Activated CD8-positive, alpha-beta T cell treated with anti-CD3 and anti-CD28 coated beads, Interleukin-2, amount 10 ng/mL, durations not matched to agents 7 days and 5 days (primary cell): Measurements from ENCODE around the gene DTHD1. TPM values are rescaled to one million over a fixed set of nuclear protein-coding genes. Genes with fewer than 3 reads are reported as not detected.

ENCODE experiments used
- ATAC-seq: fragments of 150-1000 bp; cut with Tn5 transposase; one replicate; pipeline ENCODE4 v1.10.0; 2021; ENCODE audit warnings: moderate library complexity
- CTCF ChIA-PET: fragments of 350-600 bp; sonication (Branson Sonifier 250); formaldehyde crosslinking; loops from one replicate; lab custom pipeline; 2021; ENCODE audit warnings: antibody characterized with exemption; lab: Charles Lee
- POLR2A ChIA-PET: fragments of 350-600 bp; sonication (Branson Sonifier 250); formaldehyde crosslinking; loops from one replicate; lab custom pipeline; 2021; ENCODE audit warnings: antibody characterized with exemption; lab: Charles Lee
- DNase-seq: peaks from one replicate; pipeline ENCODE4 v3.0.0-alpha.2; 2020
- H3K27ac Mint-ChIP-seq: one replicate; pipeline ENCODE4 v1.8.0; 2021; ENCODE audit warnings: mild to moderate bottlenecking, mixed read lengths
- H3K27me3 Mint-ChIP-seq: one replicate; pipeline ENCODE4 v1.8.0; 2021; ENCODE audit warnings: low read depth, mixed read lengths
- H3K36me3 Mint-ChIP-seq: one replicate; pipeline ENCODE4 v1.8.0; 2021; ENCODE audit warnings: low read depth, mixed read lengths
- H3K4me1 Mint-ChIP-seq: one replicate; pipeline ENCODE4 v1.8.0; 2021; ENCODE audit warnings: low read depth, mixed read lengths
- H3K4me3 Mint-ChIP-seq: one replicate; pipeline ENCODE4 v1.8.0; 2021; ENCODE audit warnings: mild to moderate bottlenecking, mixed read lengths
- H3K9me3 Mint-ChIP-seq: one replicate; pipeline ENCODE4 v1.8.0; 2022; ENCODE audit warnings: mixed read lengths; ENCODE audit not compliant: insufficient read depth
- total RNA-seq, 2 experiments: library from RNA; stranded (reverse); gene quantifications; one replicate each; pipeline ENCODE4 v1.2.3, GENCODE V29; 2021

The DTHD1 gene
- total RNA-seq, 2 experiments from 2014 or later = 0.26 TPM

DNA sequence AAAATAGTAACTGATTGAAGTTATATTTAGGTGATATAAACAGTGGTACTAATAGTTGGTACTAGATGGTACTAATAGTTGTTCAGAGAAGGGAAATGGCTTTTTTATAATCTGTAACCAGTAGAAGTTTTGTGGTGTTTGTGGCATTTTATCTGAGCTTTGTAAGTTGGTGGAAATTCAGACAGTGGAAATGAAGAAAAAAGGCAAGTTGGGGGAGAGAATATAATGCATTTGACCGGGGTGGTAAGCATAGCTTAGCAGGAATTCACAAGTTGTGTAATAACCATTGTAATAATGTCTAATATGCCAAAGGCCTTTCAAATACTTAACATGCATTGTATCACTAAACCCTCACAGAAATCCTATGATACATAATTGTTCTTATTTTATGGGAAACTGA is 36.3 kb downstream of the DTHD1 start:
- no peak overlapping the region for H3K4me3 Mint-ChIP-seq
- ChIA-PET POLR2A (interaction anchor here (1.8 kb wide), 1 partner anchor 73 kb away, joined by 5 read pairs; the partner anchor contains the start of gene ARAP2), CTCF (interaction anchor here (0.7 to 1.9 kb wide), 5 partner anchors 12 to 82 kb away, joined by 3 to 7 read pairs (median 3); partner anchors contain the start of gene ARAP2)
- H3K4me1 Mint-ChIP-seq = peaks cover 46% of the 10 kb centered on the region
- H3K9me3 Mint-ChIP-seq = no peaks in the 10 kb centered on the region
- DNase-seq (no peak), ATAC-seq (no peak)
- no peaks in the 10 kb centered on the region for H3K27me3 Mint-ChIP-seq
- H3K27ac Mint-ChIP-seq = no peak overlapping the region
- H3K36me3 Mint-ChIP-seq = peaks cover 9% of the 10 kb centered on the region

GRCh38 chr4:36320117-36320896 is 38.9 kb downstream of the DTHD1 start:
- Mint-ChIP-seq H3K36me3 (peaks cover 9% of the 10 kb centered on the region), H3K9me3 (no peaks in the 10 kb centered on the region), H3K27ac (no peak overlapping the region), H3K4me3 (no peak overlapping the region), H3K27me3 (no peaks in the 10 kb centered on the region), H3K4me1 (peaks cover 70% of the 10 kb centered on the region)
- no peak for ATAC-seq
- DNase-seq = no peak
- ChIA-PET POLR2A (no interaction called here), CTCF (interaction anchor here (1.4 kb wide), 1 partner anchor 9 kb away, joined by 4 read pairs; no protein-coding TSS in a partner anchor)

DNA sequence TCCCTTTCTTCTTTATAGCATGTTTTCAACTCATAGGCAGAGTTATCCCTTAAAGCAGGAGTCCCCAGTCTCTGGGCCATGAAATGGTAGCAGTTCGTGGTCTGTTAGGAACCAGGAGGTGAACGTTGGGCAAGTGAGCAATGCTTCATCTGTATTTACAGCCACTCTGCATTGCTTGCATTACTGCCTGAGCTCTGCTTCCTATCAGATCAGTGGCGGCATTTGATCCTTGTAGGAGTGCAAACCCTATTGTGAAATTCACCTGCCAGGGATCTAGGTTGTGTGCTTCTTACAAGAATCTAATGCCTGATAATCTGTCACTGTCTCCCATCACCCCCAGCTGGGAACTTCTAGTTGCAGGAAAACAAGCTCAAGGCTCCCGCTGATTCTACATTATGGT is 39.8 kb downstream of the DTHD1 start:
- Mint-ChIP-seq H3K27ac (peak overlapping the region; percentile 8), H3K27me3 (no peaks in the 10 kb centered on the region), H3K4me3 (no peak overlapping the region), H3K4me1 (peaks cover 77% of the 10 kb centered on the region), H3K36me3 (peaks cover 9% of the 10 kb centered on the region), H3K9me3 (no peaks in the 10 kb centered on the region)
- ChIA-PET POLR2A (interaction anchor here (1.4 kb wide), 1 partner anchor 35 kb away, joined by 5 read pairs; no protein-coding TSS in a partner anchor), CTCF (interaction anchor here (1.4 kb wide), 1 partner anchor 10 kb away, joined by 4 read pairs; no protein-coding TSS in a partner anchor)
- DNase-seq = no peak
- ATAC-seq = no peak

DNA sequence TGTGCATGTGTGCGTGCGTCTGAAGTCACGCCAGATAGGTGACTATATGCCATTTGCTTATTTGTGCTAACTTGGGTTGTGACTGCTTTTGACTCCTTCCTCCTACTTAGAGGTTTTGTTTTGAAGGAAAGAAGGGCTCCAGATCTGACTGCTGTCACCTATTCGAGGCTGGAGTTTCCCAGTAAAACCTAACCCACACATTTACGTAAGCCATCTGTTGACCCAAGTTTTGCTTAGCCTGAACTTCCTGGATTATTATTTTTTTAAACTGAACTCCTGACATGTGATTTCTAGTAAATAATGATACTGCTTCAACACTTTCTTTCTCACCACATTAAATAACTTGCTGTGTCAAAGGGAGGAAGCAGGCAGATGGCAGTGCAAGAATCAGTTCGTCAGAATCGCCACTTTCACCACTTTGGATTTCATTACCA is 41.5 kb downstream of the DTHD1 start:
- peak overlapping the region; percentile 58 for H3K4me3 Mint-ChIP-seq
- peak overlapping the region; percentile 85 for H3K27ac Mint-ChIP-seq
- peak; percentile 68 for DNase-seq
- ChIA-PET CTCF (no interaction called here), POLR2A (no interaction called here)
- H3K4me1 Mint-ChIP-seq = peaks cover 74% of the 10 kb centered on the region
- ATAC-seq = peak; percentile 83
- no peaks in the 10 kb centered on the region for H3K27me3 Mint-ChIP-seq
- no peaks in the 10 kb centered on the region for H3K9me3 Mint-ChIP-seq
- H3K36me3 Mint-ChIP-seq = peaks cover 9% of the 10 kb centered on the region

DNA sequence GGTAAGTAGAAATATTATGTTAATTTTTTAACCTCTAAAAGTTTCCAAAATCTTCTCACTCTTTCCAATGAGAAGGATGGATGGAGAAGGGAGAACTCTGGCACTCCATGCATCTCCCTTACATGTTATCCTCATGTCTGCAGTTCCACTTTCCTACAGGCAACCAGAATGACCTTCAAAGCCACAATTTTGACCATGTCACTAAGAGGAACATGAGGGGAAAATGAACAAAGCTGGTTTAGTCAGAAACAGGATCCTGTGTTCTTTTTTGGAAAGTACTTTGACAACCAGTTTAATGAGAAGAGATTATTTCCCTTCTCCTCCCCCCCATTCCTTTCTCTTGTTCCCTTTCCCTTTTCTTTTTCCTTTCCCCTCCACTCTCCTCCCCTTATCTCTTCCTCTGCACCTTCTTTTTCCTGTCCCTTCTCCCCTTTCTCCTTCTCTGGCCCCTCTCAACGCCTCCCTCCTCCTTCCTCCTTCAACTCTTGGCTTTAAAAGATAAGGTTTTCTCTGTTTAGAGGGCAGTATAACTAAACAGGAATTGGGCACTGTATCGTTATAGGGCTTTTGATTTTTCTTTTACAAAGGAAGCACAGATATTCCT is 42.5 kb downstream of the DTHD1 start:
- Mint-ChIP-seq H3K4me1 (peaks cover 67% of the 10 kb centered on the region), H3K36me3 (peaks cover 7% of the 10 kb centered on the region), H3K4me3 (no peak overlapping the region), H3K27ac (peak overlapping the region; percentile 47), H3K27me3 (no peaks in the 10 kb centered on the region), H3K9me3 (no peaks in the 10 kb centered on the region)
- ChIA-PET POLR2A (interaction anchor here (2.6 kb wide), 1 partner anchor 80 kb away, joined by 21 read pairs; the partner anchor contains the start of gene ARAP2), CTCF (interaction anchor here (0.6 kb wide), 1 partner anchor 9 kb away, joined by 3 read pairs; no protein-coding TSS in a partner anchor)
- ATAC-seq = no peak
- DNase-seq = no peak

DNA sequence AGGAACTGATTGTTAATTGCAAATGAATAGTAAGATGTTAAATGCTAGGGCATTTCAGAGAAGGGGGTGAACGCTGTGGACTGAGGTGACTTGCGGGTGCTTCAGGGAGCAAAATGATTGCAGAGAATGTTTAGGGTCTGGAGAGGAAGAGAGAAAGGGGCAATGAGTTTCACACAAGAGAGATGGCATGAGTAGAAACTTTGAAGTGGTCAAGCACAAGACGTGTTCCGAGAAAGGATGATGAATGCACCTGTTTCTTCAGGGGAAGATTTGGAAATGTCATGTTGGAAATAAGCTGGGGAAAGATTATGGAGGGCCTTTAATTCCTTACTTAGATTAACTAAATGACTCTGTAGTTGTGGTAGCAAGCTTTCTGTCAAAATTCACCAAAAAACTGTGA is 43.4 kb downstream of the DTHD1 start:
- ATAC-seq (no peak), DNase-seq (no peak)
- ChIA-PET CTCF (interaction anchor here (0.8 to 1.9 kb wide), 15 partner anchors 9 to 119 kb away, joined by 3 to 12 read pairs (median 4); partner anchors contain the start of gene ARAP2), POLR2A (interaction anchor here (1.2 to 2.6 kb wide), 3 partner anchors 56 to 81 kb away, joined by 3 to 21 read pairs (median 4); partner anchors contain the start of gene ARAP2)
- H3K9me3 Mint-ChIP-seq = no peaks in the 10 kb centered on the region
- peaks cover 65% of the 10 kb centered on the region for H3K4me1 Mint-ChIP-seq
- no peak overlapping the region for H3K4me3 Mint-ChIP-seq
- no peaks in the 10 kb centered on the region for H3K27me3 Mint-ChIP-seq
- H3K36me3 Mint-ChIP-seq = peaks cover 7% of the 10 kb centered on the region
- peak overlapping the region; percentile 27 for H3K27ac Mint-ChIP-seq

- CTCF ChIA-PET = interaction anchor here (0.8 to 1.9 kb wide), 18 partner anchors 8 to 120 kb away, joined by 3 to 12 read pairs (median 4); partner anchors contain the start of gene ARAP2
- ATAC-seq (peak; percentile 32), DNase-seq (no peak)
- Mint-ChIP-seq H3K27ac (peak overlapping the region; percentile 5), H3K27me3 (no peaks in the 10 kb centered on the region), H3K4me1 (peaks cover 60% of the 10 kb centered on the region), H3K9me3 (no peaks in the 10 kb centered on the region), H3K4me3 (no peak overlapping the region), H3K36me3 (peaks cover 7% of the 10 kb centered on the region)
- POLR2A ChIA-PET = interaction anchor here (1.2 to 2.6 kb wide), 4 partner anchors 40 to 82 kb away, joined by 3 to 21 read pairs (median 5); partner anchors contain the start of gene ARAP2
These were observed 44.1 kb downstream of the DTHD1 start for GRCh38 chr4:36325499-36325898.

GRCh38 chr4:36325926-36326325 is 44.5 kb downstream of the DTHD1 start:
- ATAC-seq = no peak
- H3K4me3 Mint-ChIP-seq = no peak overlapping the region
- no peaks in the 10 kb centered on the region for H3K27me3 Mint-ChIP-seq
- ChIA-PET POLR2A (interaction anchor here (1.2 to 2.6 kb wide), 4 partner anchors 40 to 82 kb away, joined by 3 to 21 read pairs (median 5); partner anchors contain the start of gene ARAP2), CTCF (interaction anchor here (0.8 to 1.9 kb wide), 13 partner anchors 8 to 121 kb away, joined by 3 to 12 read pairs (median 4); partner anchors contain the start of gene ARAP2)
- H3K36me3 Mint-ChIP-seq = peaks cover 6% of the 10 kb centered on the region
- H3K27ac Mint-ChIP-seq = no peak overlapping the region
- DNase-seq = no peak
- no peaks in the 10 kb centered on the region for H3K9me3 Mint-ChIP-seq
- peaks cover 55% of the 10 kb centered on the region for H3K4me1 Mint-ChIP-seq

DNA sequence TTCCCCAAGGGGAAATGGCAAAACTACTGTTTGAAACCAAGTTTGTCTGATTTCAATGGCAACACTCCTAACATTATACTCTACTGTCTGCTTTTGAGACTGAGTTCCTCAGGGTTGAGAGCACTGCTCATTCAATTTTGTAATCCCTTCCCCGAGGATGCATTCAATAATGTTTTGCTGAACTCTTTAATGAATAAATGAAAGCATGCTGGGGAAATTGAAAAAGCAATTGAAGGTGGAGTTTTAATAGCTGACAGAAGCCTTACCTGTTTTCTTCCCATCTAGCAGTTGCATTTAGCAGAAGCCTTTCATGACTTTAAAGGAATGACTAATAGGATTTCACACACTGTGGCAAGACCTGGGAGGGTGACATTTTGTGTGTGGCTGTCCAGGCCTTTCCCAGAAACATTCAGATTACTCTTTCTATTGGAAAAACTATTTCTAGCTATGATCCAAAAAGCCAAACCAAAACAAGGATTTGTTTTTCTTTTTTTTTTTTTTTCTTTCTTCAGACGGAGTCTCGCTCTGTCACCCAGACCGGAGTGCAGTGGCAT is 45.1 kb downstream of the DTHD1 start:
- Mint-ChIP-seq H3K36me3 (peaks cover 3% of the 10 kb centered on the region), H3K4me3 (no peak overlapping the region), H3K27ac (no peak overlapping the region), H3K9me3 (no peaks in the 10 kb centered on the region), H3K4me1 (peaks cover 51% of the 10 kb centered on the region), H3K27me3 (no peaks in the 10 kb centered on the region)
- ChIA-PET POLR2A (interaction anchor here (1.1 kb wide), 1 partner anchor 83 kb away, joined by 3 read pairs; no protein-coding TSS in a partner anchor), CTCF (interaction anchor here (0.7 to 1.9 kb wide), 3 partner anchors 7 to 74 kb away, joined by 3 to 6 read pairs (median 4); no protein-coding TSS in a partner anchor)
- ATAC-seq = no peak
- no peak for DNase-seq

- DNase-seq = no peak
- no peak overlapping the region for H3K27ac Mint-ChIP-seq
- no peaks in the 10 kb centered on the region for H3K27me3 Mint-ChIP-seq
- CTCF ChIA-PET = interaction anchor here (1.3 to 1.5 kb wide), 2 partner anchors 21 to 73 kb away, joined by 3 to 6 read pairs; no protein-coding TSS in a partner anchor
- ATAC-seq = no peak
- H3K36me3 Mint-ChIP-seq = peaks cover 3% of the 10 kb centered on the region
- peaks cover 45% of the 10 kb centered on the region for H3K4me1 Mint-ChIP-seq
- POLR2A ChIA-PET = interaction anchor here (1.1 kb wide), 1 partner anchor 84 kb away, joined by 3 read pairs; no protein-coding TSS in a partner anchor
- H3K4me3 Mint-ChIP-seq = no peak overlapping the region
- no peaks in the 10 kb centered on the region for H3K9me3 Mint-ChIP-seq
These were observed 46.0 kb downstream of the DTHD1 start for GRCh38 chr4:36327400-36327799.

- H3K36me3 Mint-ChIP-seq = peaks cover 3% of the 10 kb centered on the region
- DNase-seq = no peak
- H3K4me3 Mint-ChIP-seq = no peak overlapping the region
- H3K27ac Mint-ChIP-seq = no peak overlapping the region
- peaks cover 43% of the 10 kb centered on the region for H3K4me1 Mint-ChIP-seq
- no peaks in the 10 kb centered on the region for H3K27me3 Mint-ChIP-seq
- POLR2A ChIA-PET = no interaction called here
- ATAC-seq = no peak
- no peaks in the 10 kb centered on the region for H3K9me3 Mint-ChIP-seq
- CTCF ChIA-PET = interaction anchor here (1.3 to 1.5 kb wide), 2 partner anchors 20 to 72 kb away, joined by 3 to 6 read pairs; no protein-coding TSS in a partner anchor
These were observed 46.7 kb downstream of the DTHD1 start for GRCh38 chr4:36328130-36328529.
